ENCODE data around the gene AGBL4. TPM values are rescaled to one million over a fixed set of nuclear protein-coding genes. Genes with fewer than 3 reads are reported as not detected.

AGBL4 gene
- total RNA-seq, 1 experiment from 2014 or later = not detected

GRCh38 chr1:48678710-48679505 is 1344.8 kb downstream of the AGBL4 start:
- Histone ChIP-seq H3K9ac (ENCODE audit: low read length) (no peak overlapping the region), H3K9me2 (ENCODE audit: insufficient read depth) (no peaks in the 10 kb centered on the region), H3K79me2 (ENCODE audit: insufficient read depth, low read length) (no peaks in the 10 kb centered on the region), H3K27me3 (ENCODE audit: insufficient read depth, low read length) (peaks cover 26% of the 10 kb centered on the region), H3K4me2 (ENCODE audit: low read length) (no peak overlapping the region), H3K27ac (ENCODE audit: low read depth, low read length) (no peak overlapping the region), H2AFZ (ENCODE audit: low read depth, low read length, poor library complexity, severe bottlenecking) (no peak overlapping the region), H3K4me1 (ENCODE audit: control insufficient read depth in 1 of 2, insufficient read depth in 2 of 2, low read length in 2 of 2) (no peaks in the 10 kb centered on the region), H3K36me3 (ENCODE audit: control insufficient read depth in 1 of 2, insufficient read depth in 2 of 2, low read length in 2 of 2) (no peaks in the 10 kb centered on the region), H3K4me3 (replicated peaks in 1 of 2; ENCODE audit: low read depth in 1 of 2, low read length in 2 of 2) (no peak overlapping the region), H3K9me3 (ENCODE audit: control insufficient read depth in 1 of 2, insufficient read depth in 1 of 2, low read depth in 1 of 2, low read length in 2 of 2) (no peaks in the 10 kb centered on the region), H4K20me1 (ENCODE audit: insufficient read depth) (no peaks in the 10 kb centered on the region)
- intact Hi-C loops (cut with micrococcal nuclease) = loop anchor here (5.0 kb wide), 1 partner anchor 1653 kb away; no protein-coding TSS in a partner anchor
- BruUV-seq (replicated peaks) = no TSS peak
- RAD21 ChIA-PET (ENCODE audit: low non-redundant PET in 1 of 2, low total read pairs in 2 of 2, uncharacterized antibody in 2 of 2, unreplicated experiment in 2 of 2) = no interaction called here
- no peak for TF ChIP-seq EGR1 (IDR thresholded peaks at IDR 0.05; ENCODE audit: low read depth)
- TF ChIP-seq MAX (IDR thresholded peaks at IDR 0.05) = no peak
- TF ChIP-seq JUND (IDR thresholded peaks at IDR 0.05) = no peak
- TF ChIP-seq SRF (IDR thresholded peaks at IDR 0.05; ENCODE audit: low read depth) = no peak
- no peak for TF ChIP-seq TCF7L2 (IDR thresholded peaks at IDR 0.05; ENCODE audit: borderline replicate concordance, extremely low read depth, insufficient read depth, insufficient read length)
- TF ChIP-seq, protein P1, sequence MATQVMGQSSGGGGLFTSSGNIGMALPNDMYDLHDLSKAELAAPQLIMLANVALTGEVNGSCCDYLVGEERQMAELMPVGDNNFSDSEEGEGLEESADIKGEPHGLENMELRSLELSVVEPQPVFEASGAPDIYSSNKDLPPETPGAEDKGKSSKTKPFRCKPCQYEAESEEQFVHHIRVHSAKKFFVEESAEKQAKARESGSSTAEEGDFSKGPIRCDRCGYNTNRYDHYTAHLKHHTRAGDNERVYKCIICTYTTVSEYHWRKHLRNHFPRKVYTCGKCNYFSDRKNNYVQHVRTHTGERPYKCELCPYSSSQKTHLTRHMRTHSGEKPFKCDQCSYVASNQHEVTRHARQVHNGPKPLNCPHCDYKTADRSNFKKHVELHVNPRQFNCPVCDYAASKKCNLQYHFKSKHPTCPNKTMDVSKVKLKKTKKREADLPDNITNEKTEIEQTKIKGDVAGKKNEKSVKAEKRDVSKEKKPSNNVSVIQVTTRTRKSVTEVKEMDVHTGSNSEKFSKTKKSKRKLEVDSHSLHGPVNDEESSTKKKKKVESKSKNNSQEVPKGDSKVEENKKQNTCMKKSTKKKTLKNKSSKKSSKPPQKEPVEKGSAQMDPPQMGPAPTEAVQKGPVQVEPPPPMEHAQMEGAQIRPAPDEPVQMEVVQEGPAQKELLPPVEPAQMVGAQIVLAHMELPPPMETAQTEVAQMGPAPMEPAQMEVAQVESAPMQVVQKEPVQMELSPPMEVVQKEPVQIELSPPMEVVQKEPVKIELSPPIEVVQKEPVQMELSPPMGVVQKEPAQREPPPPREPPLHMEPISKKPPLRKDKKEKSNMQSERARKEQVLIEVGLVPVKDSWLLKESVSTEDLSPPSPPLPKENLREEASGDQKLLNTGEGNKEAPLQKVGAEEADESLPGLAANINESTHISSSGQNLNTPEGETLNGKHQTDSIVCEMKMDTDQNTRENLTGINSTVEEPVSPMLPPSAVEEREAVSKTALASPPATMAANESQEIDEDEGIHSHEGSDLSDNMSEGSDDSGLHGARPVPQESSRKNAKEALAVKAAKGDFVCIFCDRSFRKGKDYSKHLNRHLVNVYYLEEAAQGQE (IDR thresholded peaks at IDR 0.05; ENCODE audit: low read depth) = no peak
- no peak for TF ChIP-seq CEBPB (IDR thresholded peaks at IDR 0.05; ENCODE audit: low read depth)
- TF ChIP-seq EZH2 (IDR thresholded peaks at IDR 0.05) = no peak
- TF ChIP-seq RAD21 (IDR thresholded peaks at IDR 0.05; ENCODE audit: low read depth) = no peak
- TF ChIP-seq ZFX (IDR thresholded peaks at IDR 0.05) = no peak
- no peak for TF ChIP-seq ZNF274 (IDR thresholded peaks at IDR 0.05; ENCODE audit: low read depth, low read length)
- TF ChIP-seq YY1 (IDR thresholded peaks at IDR 0.05; ENCODE audit: extremely low read depth, insufficient replicate concordance, low read depth, low read length) = no peak
- TF ChIP-seq ZBTB33 (IDR thresholded peaks at IDR 0.05; ENCODE audit: extremely low read depth, insufficient replicate concordance, low read length) = no peak
- no peak for TF ChIP-seq EZH2phosphoT487 (IDR thresholded peaks at IDR 0.05; ENCODE audit: borderline replicate concordance)
- no peak for TF ChIP-seq CTCF (IDR thresholded peaks at IDR 0.05 in 2 of 3, conservative IDR thresholded peaks at IDR 0.05 in 1 of 3; ENCODE audit: borderline replicate concordance in 1 of 3, insufficient read depth in 1 of 3, low read depth in 2 of 3, low read length in 2 of 3)
- no peak for TF ChIP-seq POLR2AphosphoS5 (IDR thresholded peaks at IDR 0.05; ENCODE audit: low read depth, low read length)
- TF ChIP-seq SP1 (IDR thresholded peaks at IDR 0.05; ENCODE audit: low read depth) = no peak
- CTCF ChIA-PET = no interaction called here
- ATAC-seq = no peak
- POLR2A ChIA-PET = no interaction called here
- DNase-seq (ENCODE audit: low read depth, low spot score) = no peak

Measured in HCT116 (cell line).